ENCODE results near the gene CXCR2.
"Not testable (repeated sequence)": the region's sequence is repeated elsewhere in the genome, so short reads cannot be mapped to it uniquely, and the experiment has no call there.

- TF ChIP-seq, protein P1, sequence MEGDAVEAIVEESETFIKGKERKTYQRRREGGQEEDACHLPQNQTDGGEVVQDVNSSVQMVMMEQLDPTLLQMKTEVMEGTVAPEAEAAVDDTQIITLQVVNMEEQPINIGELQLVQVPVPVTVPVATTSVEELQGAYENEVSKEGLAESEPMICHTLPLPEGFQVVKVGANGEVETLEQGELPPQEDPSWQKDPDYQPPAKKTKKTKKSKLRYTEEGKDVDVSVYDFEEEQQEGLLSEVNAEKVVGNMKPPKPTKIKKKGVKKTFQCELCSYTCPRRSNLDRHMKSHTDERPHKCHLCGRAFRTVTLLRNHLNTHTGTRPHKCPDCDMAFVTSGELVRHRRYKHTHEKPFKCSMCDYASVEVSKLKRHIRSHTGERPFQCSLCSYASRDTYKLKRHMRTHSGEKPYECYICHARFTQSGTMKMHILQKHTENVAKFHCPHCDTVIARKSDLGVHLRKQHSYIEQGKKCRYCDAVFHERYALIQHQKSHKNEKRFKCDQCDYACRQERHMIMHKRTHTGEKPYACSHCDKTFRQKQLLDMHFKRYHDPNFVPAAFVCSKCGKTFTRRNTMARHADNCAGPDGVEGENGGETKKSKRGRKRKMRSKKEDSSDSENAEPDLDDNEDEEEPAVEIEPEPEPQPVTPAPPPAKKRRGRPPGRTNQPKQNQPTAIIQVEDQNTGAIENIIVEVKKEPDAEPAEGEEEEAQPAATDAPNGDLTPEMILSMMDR (IDR thresholded peaks at IDR 0.05; ENCODE audit: insufficient read depth, low read length, poor library complexity, severe bottlenecking) = not testable (repeated sequence)
- not testable (repeated sequence) for TF ChIP-seq EZH2phosphoT487 (conservative IDR thresholded peaks at IDR 0.05; ENCODE audit: low read length)
Observed at GRCh38 chr2:218108834-218109233, 17.0 kb upstream of the CXCR2 start.
